ENCODE results near the gene CRYBA4. TPM values are rescaled to one million over a fixed set of nuclear protein-coding genes. Genes with fewer than 3 reads are reported as not detected.

CRYBA4 gene
- total RNA-seq, 6 experiments from 2014 or later, result not detected

- Mint-ChIP-seq H3K9me3 (no peaks in the 10 kb centered on the region), H3K4me3 (no peak overlapping the region), H3K36me3 (ENCODE audit: low read depth) (no peaks in the 10 kb centered on the region), H3K4me1 (ENCODE audit: low read depth) (no peaks in the 10 kb centered on the region; the same call in 1 of the 2 replicates), H3K27me3 (ENCODE audit: insufficient read depth) (peaks cover 10% of the 10 kb centered on the region), H3K27ac (no peak overlapping the region)
- DNase-seq, result no peak
- TF ChIP-seq, protein P1, sequence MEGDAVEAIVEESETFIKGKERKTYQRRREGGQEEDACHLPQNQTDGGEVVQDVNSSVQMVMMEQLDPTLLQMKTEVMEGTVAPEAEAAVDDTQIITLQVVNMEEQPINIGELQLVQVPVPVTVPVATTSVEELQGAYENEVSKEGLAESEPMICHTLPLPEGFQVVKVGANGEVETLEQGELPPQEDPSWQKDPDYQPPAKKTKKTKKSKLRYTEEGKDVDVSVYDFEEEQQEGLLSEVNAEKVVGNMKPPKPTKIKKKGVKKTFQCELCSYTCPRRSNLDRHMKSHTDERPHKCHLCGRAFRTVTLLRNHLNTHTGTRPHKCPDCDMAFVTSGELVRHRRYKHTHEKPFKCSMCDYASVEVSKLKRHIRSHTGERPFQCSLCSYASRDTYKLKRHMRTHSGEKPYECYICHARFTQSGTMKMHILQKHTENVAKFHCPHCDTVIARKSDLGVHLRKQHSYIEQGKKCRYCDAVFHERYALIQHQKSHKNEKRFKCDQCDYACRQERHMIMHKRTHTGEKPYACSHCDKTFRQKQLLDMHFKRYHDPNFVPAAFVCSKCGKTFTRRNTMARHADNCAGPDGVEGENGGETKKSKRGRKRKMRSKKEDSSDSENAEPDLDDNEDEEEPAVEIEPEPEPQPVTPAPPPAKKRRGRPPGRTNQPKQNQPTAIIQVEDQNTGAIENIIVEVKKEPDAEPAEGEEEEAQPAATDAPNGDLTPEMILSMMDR (IDR thresholded peaks at IDR 0.05), result no peak
Observed at GRCh38 chr22:26599505-26599904, 22.3 kb upstream of the CRYBA4 start.

DNA sequence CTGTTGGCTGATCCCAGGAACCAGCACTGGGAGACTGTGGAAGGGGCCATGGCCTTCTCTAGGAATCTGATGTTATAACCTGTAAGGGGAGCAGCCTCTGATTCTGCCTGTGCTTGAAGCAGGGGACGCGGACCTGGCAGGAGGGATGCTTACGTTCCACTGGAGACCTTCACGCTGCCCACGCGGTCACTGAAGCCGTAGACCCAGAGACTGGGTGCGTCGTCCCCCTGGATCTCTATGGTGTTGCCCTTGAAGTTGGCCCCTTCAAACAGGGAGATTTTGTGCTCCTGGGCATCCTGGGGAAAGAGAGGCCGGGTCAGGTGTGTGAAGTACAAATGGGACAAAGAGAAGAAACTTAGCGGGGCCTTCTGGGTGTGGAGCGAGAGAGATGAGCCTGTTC is 20.0 kb upstream of the CRYBA4 start:
- Mint-ChIP-seq H3K9me3 (no peaks in the 10 kb centered on the region), H3K27ac (no peak overlapping the region), H3K36me3 (ENCODE audit: low read depth) (no peaks in the 10 kb centered on the region), H3K4me3 (no peak overlapping the region), H3K4me1 (ENCODE audit: low read depth) (peaks cover 11% of the 10 kb centered on the region), H3K27me3 (ENCODE audit: insufficient read depth) (peaks cover 12% of the 10 kb centered on the region)
- TF ChIP-seq, protein P1 (IDR thresholded peaks at IDR 0.05), result no peak
- no peak for DNase-seq

DNA sequence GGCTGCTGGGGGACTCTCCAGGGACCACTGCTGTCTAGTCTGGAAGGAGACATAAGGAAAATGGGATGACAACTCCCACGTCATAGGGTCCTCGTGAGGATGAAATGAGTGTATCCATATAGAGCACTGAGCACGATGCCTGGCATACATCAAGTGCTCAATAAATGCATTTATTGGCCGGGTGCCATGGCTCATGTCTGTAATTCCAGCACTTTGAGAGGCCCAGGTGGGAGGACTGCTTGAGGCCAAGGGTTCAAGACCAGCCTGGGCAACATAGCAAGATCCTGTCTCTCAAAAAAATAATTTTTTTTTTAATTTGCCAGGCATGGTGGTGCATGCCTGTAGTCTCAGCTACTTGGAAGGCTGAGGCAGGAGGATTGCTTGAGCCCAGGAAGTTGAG is 19.6 kb upstream of the CRYBA4 start:
- Mint-ChIP-seq H3K36me3 (ENCODE audit: low read depth) (no peaks in the 10 kb centered on the region), H3K9me3 (no peaks in the 10 kb centered on the region), H3K4me3 (no peak overlapping the region), H3K27ac (no peak overlapping the region), H3K27me3 (ENCODE audit: insufficient read depth) (peaks cover 12% of the 10 kb centered on the region), H3K4me1 (ENCODE audit: low read depth) (peaks cover 11% of the 10 kb centered on the region)
- TF ChIP-seq, protein P1 (IDR thresholded peaks at IDR 0.05), result no peak
- no peak for DNase-seq

- H3K27me3 Mint-ChIP-seq (ENCODE audit: insufficient read depth), result peaks cover 2% of the 10 kb centered on the region; the same call in 1 of the 2 replicates
- no peak overlapping the region for H3K27ac Mint-ChIP-seq
- H3K9me3 Mint-ChIP-seq, result no peaks in the 10 kb centered on the region
Observed at GRCh38 chr22:26604368-26604767, 17.4 kb upstream of the CRYBA4 start.

GRCh38 chr22:26606611-26607010 is 15.2 kb upstream of the CRYBA4 start:
- DNase-seq, result peak; percentile 72
- peak overlapping the region; percentile 77 for H3K27ac Mint-ChIP-seq
- no peak overlapping the region for H3K4me3 Mint-ChIP-seq
- peaks cover 8% of the 10 kb centered on the region for H3K27me3 Mint-ChIP-seq (ENCODE audit: insufficient read depth)
- H3K9me3 Mint-ChIP-seq, result no peaks in the 10 kb centered on the region
- TF ChIP-seq, protein P1 (IDR thresholded peaks at IDR 0.05), result no peak
- no peaks in the 10 kb centered on the region for H3K36me3 Mint-ChIP-seq (ENCODE audit: low read depth)
- H3K4me1 Mint-ChIP-seq (ENCODE audit: low read depth), result peaks cover 34% of the 10 kb centered on the region

More at GRCh38 chr22:26604368-26604767, 17.4 kb upstream of the CRYBA4 start:
- Mint-ChIP-seq H3K4me3 (no peak overlapping the region), H3K4me1 (ENCODE audit: low read depth) (peaks cover 16% of the 10 kb centered on the region), H3K36me3 (ENCODE audit: low read depth) (no peaks in the 10 kb centered on the region)
- TF ChIP-seq, protein P1 (IDR thresholded peaks at IDR 0.05), result no peak; the same call in 1 of the 2 replicates
- DNase-seq, result no peak

DNA sequence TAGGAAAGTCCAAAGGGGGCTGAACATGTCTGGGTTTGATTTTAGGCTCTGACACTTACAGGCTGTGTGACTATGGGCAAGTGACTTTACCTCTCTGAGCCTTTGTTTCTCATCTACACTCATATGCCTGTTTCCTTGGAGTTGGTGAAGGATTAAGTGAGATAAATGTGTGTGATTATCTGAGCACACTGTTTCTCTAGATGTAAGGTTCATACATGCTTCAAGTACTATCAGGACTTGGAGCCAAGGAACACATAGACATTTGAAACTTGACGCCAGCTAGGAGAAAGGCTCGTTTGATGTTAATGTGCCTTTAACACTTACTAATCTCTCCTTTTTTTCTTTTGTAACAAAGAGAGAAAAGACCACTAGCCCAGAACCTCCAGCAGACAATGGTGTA is 13.6 kb upstream of the CRYBA4 start:
- Mint-ChIP-seq H3K27ac (no peak overlapping the region), H3K36me3 (ENCODE audit: low read depth) (no peaks in the 10 kb centered on the region), H3K9me3 (no peaks in the 10 kb centered on the region), H3K4me1 (ENCODE audit: low read depth) (peaks cover 34% of the 10 kb centered on the region), H3K4me3 (no peak overlapping the region), H3K27me3 (ENCODE audit: insufficient read depth) (peaks cover 8% of the 10 kb centered on the region)
- no peak for DNase-seq
- TF ChIP-seq, protein P1 (IDR thresholded peaks at IDR 0.05), result no peak
